GM12878 (cell line): ENCODE results near the gene PTPRS.

Experiments
- ASH2L ChIP-seq: fragments of 300-600, 200-600 bp; sonication (generic); IDR thresholded peaks from 2 replicates; pipeline ENCODE4 v1.6.1; 2017; ENCODE audit warnings: low read depth, mild to moderate bottlenecking, borderline replicate concordance
- BRCA1 ChIP-seq: IDR thresholded peaks from 2 replicates; pipeline ENCODE4 v1.6.1; 2011; ENCODE audit warnings: low read depth, low read length, improper control_type of control experiment
- E4F1 ChIP-seq: fragments of 450-650 bp; IDR thresholded peaks from 2 replicates; pipeline ENCODE4 v1.6.1; 2018; ENCODE audit warnings: borderline replicate concordance, mild to moderate bottlenecking; ENCODE audit not compliant: partially characterized antibody
- RFX5 ChIP-seq: IDR thresholded peaks from 2 replicates; pipeline ENCODE4 v1.6.1; 2011; ENCODE audit warnings: low read depth, low read length, improper control_type of control experiment
- SRF ChIP-seq, 2 experiments: IDR thresholded peaks; 2 replicates each; pipeline ENCODE4 v1.6.1; 2011; ENCODE audit warnings: low read depth in 2 of 2, low read length in 2 of 2, mild to moderate bottlenecking in 1 of 2, moderate library complexity in 1 of 2
- ZNF384 ChIP-seq: IDR thresholded peaks from 2 replicates; pipeline ENCODE4 v1.6.1; 2012; ENCODE audit warnings: low read depth, mild to moderate bottlenecking, low read length, improper control_type of control experiment, borderline replicate concordance

GRCh38 chr19:5355693-5356092, 15.1 kb upstream of the PTPRS start:
- no peak for TF ChIP-seq SRF (IDR thresholded peaks at IDR 0.05; ENCODE audit: low read depth in 2 of 2, low read length in 2 of 2)
- no peak for TF ChIP-seq ASH2L
- TF ChIP-seq BRCA1 = no peak
- no peak for TF ChIP-seq E4F1
- TF ChIP-seq RFX5 = no peak
- TF ChIP-seq ZNF384 = no peak
